GM23338 (cell line): Measurements from ENCODE around the gene ZNF644. TPM values are rescaled to one million over a fixed set of nuclear protein-coding genes. Genes with fewer than 3 reads are reported as not detected.

Experiments used
- ZNF331 ChIP-seq: fragments of 250-450 bp; sonication (Bioruptor Pico); IDR thresholded peaks from 2 replicates; pipeline ENCODE4 v1.5.0; 2020; ENCODE audit warnings: low read depth, mild to moderate bottlenecking, moderate library complexity
- polyA plus RNA-seq: library from polyadenylated mRNA; unstranded; fragments of >200 nt; fragmentation: Nextera tagmentation; extraction: Ambion mirVana; gene quantifications from 2 replicates; pipeline ENCODE4 v1.2.1, GENCODE V29; 2016
- total RNA-seq: library from RNA; depleted of rRNA; stranded (reverse); fragments of >200 nt; shearing (Covaris generic); gene quantifications from 2 replicates; pipeline ENCODE4 v1.2.3, GENCODE V29; 2014
- TF ChIP-seq, protein P1 (sequence below): fragments of 250-450 bp; sonication (Bioruptor Pico); IDR thresholded peaks from 2 replicates; pipeline ENCODE4 v1.5.0; 2020; ENCODE audit warnings: mild to moderate bottlenecking, moderate library complexity
- TF ChIP-seq, protein P2 (sequence below), 2 experiments: fragments of 200-600 bp in 1 of 2; sonication (generic) in 1 of 2; conservative IDR thresholded peaks; 2 replicates each; pipeline versions ENCODE4 v1.5.1 to v1.6.1; 2016 to 2017; ENCODE audit warnings: antibody characterized with exemption in 2 of 2, low read depth in 2 of 2, mild to moderate bottlenecking in 2 of 2, moderate library complexity in 1 of 2
- TF ChIP-seq, protein P3 (sequence below): IDR thresholded peaks from one replicate; pipeline ENCODE4 v1.6.1; 2018; ENCODE audit warnings: antibody characterized with exemption; ENCODE audit not compliant: unreplicated experiment

Gene ZNF644
- total and polyA plus RNA-seq, 2 experiments from 2014 or later, result 101 to 103 TPM

DNA sequence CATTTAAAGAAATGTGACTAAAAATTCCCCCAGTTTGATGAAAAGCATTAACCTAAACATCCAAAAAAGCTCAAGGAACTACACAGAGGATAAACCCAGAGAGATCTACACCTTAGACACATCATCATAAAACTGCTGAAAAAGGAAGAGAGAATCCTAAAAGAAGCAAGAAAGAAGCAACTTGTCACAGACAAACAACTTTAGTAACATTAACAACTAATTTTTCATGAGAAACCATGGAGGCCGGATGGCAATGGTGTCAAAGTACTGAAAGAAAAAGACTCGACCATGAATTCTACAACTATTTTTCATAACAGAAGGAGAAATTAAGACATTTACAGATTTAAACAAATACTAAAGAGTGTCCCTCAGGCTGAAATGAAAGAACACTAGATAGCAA is 17.7 kb downstream of the ZNF644 start (continued):
- TF ChIP-seq, protein P1, sequence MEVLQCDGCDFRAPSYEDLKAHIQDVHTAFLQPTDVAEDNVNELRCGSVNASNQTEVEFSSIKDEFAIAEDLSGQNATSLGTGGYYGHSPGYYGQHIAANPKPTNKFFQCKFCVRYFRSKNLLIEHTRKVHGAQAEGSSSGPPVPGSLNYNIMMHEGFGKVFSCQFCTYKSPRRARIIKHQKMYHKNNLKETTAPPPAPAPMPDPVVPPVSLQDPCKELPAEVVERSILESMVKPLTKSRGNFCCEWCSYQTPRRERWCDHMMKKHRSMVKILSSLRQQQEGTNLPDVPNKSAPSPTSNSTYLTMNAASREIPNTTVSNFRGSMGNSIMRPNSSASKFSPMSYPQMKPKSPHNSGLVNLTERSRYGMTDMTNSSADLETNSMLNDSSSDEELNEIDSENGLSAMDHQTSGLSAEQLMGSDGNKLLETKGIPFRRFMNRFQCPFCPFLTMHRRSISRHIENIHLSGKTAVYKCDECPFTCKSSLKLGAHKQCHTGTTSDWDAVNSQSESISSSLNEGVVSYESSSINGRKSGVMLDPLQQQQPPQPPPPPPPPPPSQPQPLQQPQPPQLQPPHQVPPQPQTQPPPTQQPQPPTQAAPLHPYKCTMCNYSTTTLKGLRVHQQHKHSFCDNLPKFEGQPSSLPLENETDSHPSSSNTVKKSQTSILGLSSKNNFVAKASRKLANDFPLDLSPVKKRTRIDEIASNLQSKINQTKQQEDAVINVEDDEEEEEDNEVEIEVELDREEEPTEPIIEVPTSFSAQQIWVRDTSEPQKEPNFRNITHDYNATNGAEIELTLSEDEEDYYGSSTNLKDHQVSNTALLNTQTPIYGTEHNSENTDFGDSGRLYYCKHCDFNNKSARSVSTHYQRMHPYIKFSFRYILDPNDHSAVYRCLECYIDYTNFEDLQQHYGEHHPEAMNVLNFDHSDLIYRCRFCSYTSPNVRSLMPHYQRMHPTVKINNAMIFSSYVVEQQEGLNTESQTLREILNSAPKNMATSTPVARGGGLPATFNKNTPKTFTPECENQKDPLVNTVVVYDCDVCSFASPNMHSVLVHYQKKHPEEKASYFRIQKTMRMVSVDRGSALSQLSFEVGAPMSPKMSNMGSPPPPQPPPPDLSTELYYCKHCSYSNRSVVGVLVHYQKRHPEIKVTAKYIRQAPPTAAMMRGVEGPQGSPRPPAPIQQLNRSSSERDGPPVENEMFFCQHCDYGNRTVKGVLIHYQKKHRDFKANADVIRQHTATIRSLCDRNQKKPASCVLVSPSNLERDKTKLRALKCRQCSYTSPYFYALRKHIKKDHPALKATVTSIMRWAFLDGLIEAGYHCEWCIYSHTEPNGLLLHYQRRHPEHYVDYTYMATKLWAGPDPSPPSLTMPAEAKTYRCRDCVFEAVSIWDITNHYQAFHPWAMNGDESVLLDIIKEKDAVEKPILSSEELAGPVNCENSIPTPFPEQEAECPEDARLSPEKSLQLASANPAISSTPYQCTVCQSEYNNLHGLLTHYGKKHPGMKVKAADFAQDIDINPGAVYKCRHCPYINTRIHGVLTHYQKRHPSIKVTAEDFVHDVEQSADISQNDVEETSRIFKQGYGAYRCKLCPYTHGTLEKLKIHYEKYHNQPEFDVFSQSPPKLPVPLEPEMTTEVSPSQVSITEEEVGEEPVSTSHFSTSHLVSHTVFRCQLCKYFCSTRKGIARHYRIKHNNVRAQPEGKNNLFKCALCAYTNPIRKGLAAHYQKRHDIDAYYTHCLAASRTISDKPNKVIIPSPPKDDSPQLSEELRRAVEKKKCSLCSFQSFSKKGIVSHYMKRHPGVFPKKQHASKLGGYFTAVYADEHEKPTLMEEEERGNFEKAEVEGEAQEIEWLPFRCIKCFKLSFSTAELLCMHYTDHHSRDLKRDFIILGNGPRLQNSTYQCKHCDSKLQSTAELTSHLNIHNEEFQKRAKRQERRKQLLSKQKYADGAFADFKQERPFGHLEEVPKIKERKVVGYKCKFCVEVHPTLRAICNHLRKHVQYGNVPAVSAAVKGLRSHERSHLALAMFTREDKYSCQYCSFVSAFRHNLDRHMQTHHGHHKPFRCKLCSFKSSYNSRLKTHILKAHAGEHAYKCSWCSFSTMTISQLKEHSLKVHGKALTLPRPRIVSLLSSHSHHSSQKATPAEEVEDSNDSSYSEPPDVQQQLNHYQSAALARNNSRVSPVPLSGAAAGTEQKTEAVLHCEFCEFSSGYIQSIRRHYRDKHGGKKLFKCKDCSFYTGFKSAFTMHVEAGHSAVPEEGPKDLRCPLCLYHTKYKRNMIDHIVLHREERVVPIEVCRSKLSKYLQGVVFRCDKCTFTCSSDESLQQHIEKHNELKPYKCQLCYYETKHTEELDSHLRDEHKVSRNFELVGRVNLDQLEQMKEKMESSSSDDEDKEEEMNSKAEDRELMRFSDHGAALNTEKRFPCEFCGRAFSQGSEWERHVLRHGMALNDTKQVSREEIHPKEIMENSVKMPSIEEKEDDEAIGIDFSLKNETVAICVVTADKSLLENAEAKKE (CRISPR knock-in tag), result no peak
- no peak for TF ChIP-seq ZNF331 (CRISPR knock-in tag)
- TF ChIP-seq, protein P2, sequence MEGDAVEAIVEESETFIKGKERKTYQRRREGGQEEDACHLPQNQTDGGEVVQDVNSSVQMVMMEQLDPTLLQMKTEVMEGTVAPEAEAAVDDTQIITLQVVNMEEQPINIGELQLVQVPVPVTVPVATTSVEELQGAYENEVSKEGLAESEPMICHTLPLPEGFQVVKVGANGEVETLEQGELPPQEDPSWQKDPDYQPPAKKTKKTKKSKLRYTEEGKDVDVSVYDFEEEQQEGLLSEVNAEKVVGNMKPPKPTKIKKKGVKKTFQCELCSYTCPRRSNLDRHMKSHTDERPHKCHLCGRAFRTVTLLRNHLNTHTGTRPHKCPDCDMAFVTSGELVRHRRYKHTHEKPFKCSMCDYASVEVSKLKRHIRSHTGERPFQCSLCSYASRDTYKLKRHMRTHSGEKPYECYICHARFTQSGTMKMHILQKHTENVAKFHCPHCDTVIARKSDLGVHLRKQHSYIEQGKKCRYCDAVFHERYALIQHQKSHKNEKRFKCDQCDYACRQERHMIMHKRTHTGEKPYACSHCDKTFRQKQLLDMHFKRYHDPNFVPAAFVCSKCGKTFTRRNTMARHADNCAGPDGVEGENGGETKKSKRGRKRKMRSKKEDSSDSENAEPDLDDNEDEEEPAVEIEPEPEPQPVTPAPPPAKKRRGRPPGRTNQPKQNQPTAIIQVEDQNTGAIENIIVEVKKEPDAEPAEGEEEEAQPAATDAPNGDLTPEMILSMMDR (conservative IDR thresholded peaks at IDR 0.05; ENCODE audit: low read depth in 2 of 2), result no peak
- TF ChIP-seq, protein P3, sequence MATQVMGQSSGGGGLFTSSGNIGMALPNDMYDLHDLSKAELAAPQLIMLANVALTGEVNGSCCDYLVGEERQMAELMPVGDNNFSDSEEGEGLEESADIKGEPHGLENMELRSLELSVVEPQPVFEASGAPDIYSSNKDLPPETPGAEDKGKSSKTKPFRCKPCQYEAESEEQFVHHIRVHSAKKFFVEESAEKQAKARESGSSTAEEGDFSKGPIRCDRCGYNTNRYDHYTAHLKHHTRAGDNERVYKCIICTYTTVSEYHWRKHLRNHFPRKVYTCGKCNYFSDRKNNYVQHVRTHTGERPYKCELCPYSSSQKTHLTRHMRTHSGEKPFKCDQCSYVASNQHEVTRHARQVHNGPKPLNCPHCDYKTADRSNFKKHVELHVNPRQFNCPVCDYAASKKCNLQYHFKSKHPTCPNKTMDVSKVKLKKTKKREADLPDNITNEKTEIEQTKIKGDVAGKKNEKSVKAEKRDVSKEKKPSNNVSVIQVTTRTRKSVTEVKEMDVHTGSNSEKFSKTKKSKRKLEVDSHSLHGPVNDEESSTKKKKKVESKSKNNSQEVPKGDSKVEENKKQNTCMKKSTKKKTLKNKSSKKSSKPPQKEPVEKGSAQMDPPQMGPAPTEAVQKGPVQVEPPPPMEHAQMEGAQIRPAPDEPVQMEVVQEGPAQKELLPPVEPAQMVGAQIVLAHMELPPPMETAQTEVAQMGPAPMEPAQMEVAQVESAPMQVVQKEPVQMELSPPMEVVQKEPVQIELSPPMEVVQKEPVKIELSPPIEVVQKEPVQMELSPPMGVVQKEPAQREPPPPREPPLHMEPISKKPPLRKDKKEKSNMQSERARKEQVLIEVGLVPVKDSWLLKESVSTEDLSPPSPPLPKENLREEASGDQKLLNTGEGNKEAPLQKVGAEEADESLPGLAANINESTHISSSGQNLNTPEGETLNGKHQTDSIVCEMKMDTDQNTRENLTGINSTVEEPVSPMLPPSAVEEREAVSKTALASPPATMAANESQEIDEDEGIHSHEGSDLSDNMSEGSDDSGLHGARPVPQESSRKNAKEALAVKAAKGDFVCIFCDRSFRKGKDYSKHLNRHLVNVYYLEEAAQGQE, result no peak
